GM18507 (cell line): Measurements from ENCODE around the gene BHMT2.

Experiments used
- DNase-seq: peaks from one replicate; pipeline ENCODE4 v3.0.0; 2011; ENCODE audit warnings: low read depth; ENCODE audit not compliant: insufficient read length; ENCODE audit errors: extremely low spot score
- FAIRE-seq: peaks from 2 replicates; lab custom pipeline; 2011; peaks lifted over from hg19 to GRCh38; lab: Jason Lieb, UNC

The BHMT2 gene

GRCh38 chr5:79056847-79057246 is 12.7 kb upstream of the BHMT2 start:
- no peak for FAIRE-seq
- DNase-seq: no peak

GRCh38 chr5:79059674-79060073 is 9.9 kb upstream of the BHMT2 start:
- no peak for DNase-seq

GRCh38 chr5:79062436-79062835 is 7.1 kb upstream of the BHMT2 start:
- no peak for FAIRE-seq

More at GRCh38 chr5:79059674-79060073, 9.9 kb upstream of the BHMT2 start:
- no peak for FAIRE-seq

GRCh38 chr5:79070350-79070667 is 742 bp downstream of the BHMT2 start:
- no peak for FAIRE-seq
- no peak for DNase-seq

More at GRCh38 chr5:79062436-79062835, 7.1 kb upstream of the BHMT2 start:
- DNase-seq: no peak

- no peak for FAIRE-seq
- no peak for DNase-seq
Observed at GRCh38 chr5:79074641-79075040, 5.1 kb downstream of the BHMT2 start.

GRCh38 chr5:79075646-79076426 is 6.3 kb downstream of the BHMT2 start:
- FAIRE-seq (no peak), DNase-seq (no peak)

- DNase-seq (no peak), FAIRE-seq (no peak)
Observed at GRCh38 chr5:79076819-79077218, 7.3 kb downstream of the BHMT2 start.

GRCh38 chr5:79077680-79078365 is 8.3 kb downstream of the BHMT2 start:
- DNase-seq: no peak
- FAIRE-seq: no peak

GRCh38 chr5:79080804-79081203 is 11.2 kb downstream of the BHMT2 start:
- DNase-seq (no peak), FAIRE-seq (no peak)

- no peak for DNase-seq
- FAIRE-seq: no peak
Observed at GRCh38 chr5:79081779-79082178, 12.2 kb downstream of the BHMT2 start.

- FAIRE-seq: no peak
Observed at GRCh38 chr5:79086116-79086515, 16.5 kb downstream of the BHMT2 start.

GRCh38 chr5:79088507-79088906 is 18.9 kb downstream of the BHMT2 start:
- FAIRE-seq (no peak), DNase-seq (no peak)

More at GRCh38 chr5:79086116-79086515, 16.5 kb downstream of the BHMT2 start:
- no peak for DNase-seq

GRCh38 chr5:79091064-79091463 is 21.5 kb downstream of the BHMT2 start:
- FAIRE-seq: no peak
- no peak for DNase-seq

- no peak for FAIRE-seq
Observed at GRCh38 chr5:79093762-79094161, 24.2 kb downstream of the BHMT2 start.

GRCh38 chr5:79105868-79106267 is 36.3 kb downstream of the BHMT2 start:
- FAIRE-seq (no peak), DNase-seq (no peak)

More at GRCh38 chr5:79093762-79094161, 24.2 kb downstream of the BHMT2 start:
- DNase-seq: no peak

- FAIRE-seq (no peak), DNase-seq (no peak)
Observed at GRCh38 chr5:79107020-79107796, 37.6 kb downstream of the BHMT2 start.

GRCh38 chr5:79108086-79108485 is 38.5 kb downstream of the BHMT2 start:
- DNase-seq (no peak), FAIRE-seq (no peak)

- FAIRE-seq (no peak), DNase-seq (no peak)
Observed at GRCh38 chr5:79108792-79109191, 39.2 kb downstream of the BHMT2 start.

- peak; percentile 68 for FAIRE-seq
- DNase-seq: no peak
Observed at GRCh38 chr5:79109527-79110492, 40.2 kb downstream of the BHMT2 start.
